ENCODE data around the gene CD6.

GRCh38 chr11:60941371-60942119, 29.9 kb upstream of the CD6 start:
- TF ChIP-seq POLR2AphosphoS5 (IDR thresholded peaks at IDR 0.05) (no peak), CTCF (IDR thresholded peaks at IDR 0.05) (no peak), POLR2A (IDR thresholded peaks at IDR 0.05) (no peak)

All from stomach (tissue), 4 donors.